H1 (cell line): ENCODE measurements around the gene POLN. TPM values are rescaled to one million over a fixed set of nuclear protein-coding genes. Genes with fewer than 3 reads are reported as not detected.

Experiments
- CTCF ChIA-PET: fragments of 300-600 bp; sonication (Branson Sonifier 250); formaldehyde crosslinking; loops from one replicate; lab custom pipeline; 2021; ENCODE audit not compliant: partially characterized antibody; lab: Charles Lee
- POLR2A ChIA-PET: fragments of 300-600 bp; sonication (Branson Sonifier 250); formaldehyde crosslinking; loops from one replicate; lab custom pipeline; 2021; ENCODE audit warnings: inconsistent platforms; ENCODE audit not compliant: partially characterized antibody; lab: Charles Lee
- DNase-seq, 2 experiments: peaks; one replicate each; pipeline versions ENCODE4 v3.0.0 to v3.0.0-alpha.2; 2010 to 2022; ENCODE audit warnings: low spot score in 2 of 2, low read depth in 1 of 2, mixed read lengths in 1 of 2
- FAIRE-seq: peaks from 2 replicates; lab custom pipeline; 2011; peaks lifted over from hg19 to GRCh38; lab: Jason Lieb, UNC
- H2AFZ ChIP-seq: 2 replicates; pipeline ENCODE4 v1.8.1; 2012; ENCODE audit warnings: low read length, inconsistent platforms
- H2AK5ac ChIP-seq: 2 replicates; pipeline ENCODE4 v1.6.1; 2013; ENCODE audit warnings: low read depth, low read length
- H2BK120ac ChIP-seq: replicated peaks from 2 replicates; pipeline ENCODE3; 2013; ENCODE audit warnings: low read depth, low read length, inconsistent platforms
- H2BK12ac ChIP-seq: 2 replicates; pipeline ENCODE4 v1.6.1; 2013; ENCODE audit warnings: low read depth, low read length
- H2BK15ac ChIP-seq: 2 replicates; pipeline ENCODE4 v1.6.1; 2013; ENCODE audit warnings: low read length
- H2BK20ac ChIP-seq: 2 replicates; pipeline ENCODE4 v1.6.1; 2013; ENCODE audit warnings: low read length
- H2BK5ac ChIP-seq: 2 replicates; pipeline ENCODE4 v1.6.1; 2013; ENCODE audit warnings: low read depth, low read length
- H3K14ac ChIP-seq: 2 replicates; pipeline ENCODE4 v1.6.1; 2013; ENCODE audit warnings: inconsistent platforms; ENCODE audit not compliant: insufficient read length
- H3K18ac ChIP-seq: 2 replicates; pipeline ENCODE4 v1.6.1; 2013; ENCODE audit warnings: low read length; ENCODE audit errors: extremely low read depth
- H3K23ac ChIP-seq: 2 replicates; pipeline ENCODE4 v1.6.1; 2013; ENCODE audit warnings: inconsistent platforms; ENCODE audit not compliant: insufficient read length
- H3K23me2 ChIP-seq: 2 replicates; pipeline ENCODE4 v1.6.1; 2013; ENCODE audit warnings: low read depth, low read length
- H3K27ac ChIP-seq: 2 replicates; pipeline ENCODE4 v1.6.1; 2011; ENCODE audit warnings: low read depth, low read length, inconsistent platforms
- H3K27me3 ChIP-seq, 4 experiments: replicated peaks in 1 of 4; 1 replicate in 1 of 4; 2 replicates in 3 of 4; pipeline versions ENCODE4 v1.6.1 to v1.8.1; 2011 to 2013; ENCODE audit warnings: low read length in 3 of 4, mild to moderate bottlenecking in 3 of 4, inconsistent platforms in 2 of 4, mixed read lengths in 2 of 4, moderate library complexity in 1 of 4; ENCODE audit not compliant: control insufficient read depth in 3 of 4, insufficient read depth in 3 of 4; ENCODE audit errors: extremely low read depth in 1 of 4
- H3K36me3 ChIP-seq, 4 experiments: 2 replicates each; pipeline versions ENCODE4 v1.6.1 to v1.8.1; 2011 to 2013; ENCODE audit warnings: mild to moderate bottlenecking in 4 of 4, low read length in 3 of 4, moderate library complexity in 2 of 4, control low read depth in 1 of 4, inconsistent platforms in 1 of 4; ENCODE audit not compliant: insufficient read depth in 4 of 4, control insufficient read depth in 2 of 4
- H3K4ac ChIP-seq: replicated peaks from 2 replicates; pipeline ENCODE3; 2013; ENCODE audit warnings: low read length, low read depth, mixed read lengths, inconsistent platforms; ENCODE audit not compliant: insufficient read length
- H3K4me1 ChIP-seq, 4 experiments: replicated peaks in 1 of 4; 1 replicate in 1 of 4; 2 replicates in 3 of 4; pipeline versions ENCODE4 v1.6.1 to v1.8.1; 2011 to 2013; ENCODE audit warnings: low read length in 3 of 4, inconsistent platforms in 2 of 4, mixed read lengths in 1 of 4; ENCODE audit not compliant: insufficient read depth in 4 of 4, control insufficient read depth in 3 of 4
- H3K4me2 ChIP-seq, 2 experiments: 2 replicates each; pipeline versions ENCODE4 v1.6.1 to v1.8.1; 2011 to 2013; ENCODE audit warnings: low read depth in 2 of 2, low read length in 2 of 2, control low read depth in 1 of 2, inconsistent platforms in 1 of 2, mild to moderate bottlenecking in 1 of 2; ENCODE audit not compliant: insufficient read depth in 1 of 2
- H3K4me3 ChIP-seq, 4 experiments: fragments of 200-600, 300-600 bp in 1 of 4; sonication (generic), shearing (Covaris generic), sonication (Bioruptor Twin) in 1 of 4; 2 replicates each; pipeline versions ENCODE4 v1.5.1 to v1.8.1; 2011 to 2016; ENCODE audit warnings: low read length in 4 of 4, low read depth in 3 of 4, control low read depth in 2 of 4, inconsistent platforms in 2 of 4, mild to moderate bottlenecking in 2 of 4, mixed read lengths in 1 of 4, moderate library complexity in 1 of 4; ENCODE audit not compliant: insufficient read depth in 2 of 4; ENCODE audit errors: extremely low read depth in 1 of 4
- H3K56ac ChIP-seq: replicated peaks from 2 replicates; pipeline ENCODE3; 2013; ENCODE audit warnings: low read depth, mild to moderate bottlenecking, mixed read lengths, low read length, inconsistent platforms; ENCODE audit not compliant: insufficient read length
- H3K79me1 ChIP-seq: 2 replicates; pipeline ENCODE4 v1.6.1; 2013; ENCODE audit warnings: low read depth, low read length, control low read depth
- H3K79me2 ChIP-seq, 2 experiments: 2 replicates each; pipeline versions ENCODE4 v1.6.1 to v1.8.1; 2012 to 2013; ENCODE audit warnings: low read length in 2 of 2, mild to moderate bottlenecking in 2 of 2, inconsistent platforms in 1 of 2; ENCODE audit not compliant: insufficient read depth in 2 of 2, control insufficient read depth in 1 of 2
- H3K9ac ChIP-seq, 4 experiments: replicated peaks in 1 of 4; 1 replicate in 1 of 4; 2 replicates in 3 of 4; pipeline versions ENCODE4 v1.6.1 to v1.8.1; 2011 to 2013; ENCODE audit warnings: low read depth in 3 of 4, low read length in 3 of 4, control low read depth in 2 of 4, mild to moderate bottlenecking in 2 of 4, moderate library complexity in 2 of 4, inconsistent platforms in 1 of 4; ENCODE audit errors: extremely low read depth in 1 of 4
- H3K9me3 ChIP-seq, 2 experiments: 2 replicates each; pipeline versions ENCODE4 v1.6.1 to v1.8.1; 2012 to 2013; ENCODE audit warnings: mild to moderate bottlenecking in 2 of 2, moderate library complexity in 2 of 2, control low read depth in 1 of 2, inconsistent platforms in 1 of 2, low read depth in 1 of 2, low read length in 1 of 2, mixed read lengths in 1 of 2; ENCODE audit not compliant: insufficient read depth in 2 of 2
- H4K20me1 ChIP-seq, 2 experiments: replicated peaks in 1 of 2; 2 replicates each; pipeline versions ENCODE3 to v1.8.1; 2011 to 2013; ENCODE audit warnings: inconsistent platforms in 2 of 2, low read length in 2 of 2, mild to moderate bottlenecking in 1 of 2; ENCODE audit not compliant: insufficient read depth in 2 of 2, control insufficient read depth in 1 of 2
- H4K5ac ChIP-seq: 2 replicates; pipeline ENCODE4 v1.6.1; 2013; ENCODE audit warnings: low read length, low read depth, mixed read lengths, inconsistent platforms; ENCODE audit not compliant: insufficient read length
- H4K8ac ChIP-seq: 2 replicates; pipeline ENCODE4 v1.8.0; 2013; ENCODE audit warnings: mild to moderate bottlenecking, moderate library complexity, low read length, inconsistent platforms; ENCODE audit not compliant: insufficient read depth; ENCODE audit errors: extremely low read depth
- H4K91ac ChIP-seq: replicated peaks from 2 replicates; pipeline ENCODE3; 2013; ENCODE audit warnings: low read length, mixed read lengths, inconsistent platforms; ENCODE audit not compliant: insufficient read length
- CREB1 ChIP-seq: IDR thresholded peaks from 2 replicates; pipeline ENCODE4 v1.6.1; 2012; ENCODE audit warnings: inconsistent platforms
- RXRA ChIP-seq: IDR thresholded peaks from 2 replicates; pipeline ENCODE4 v1.6.1; 2011; ENCODE audit warnings: low read depth, mild to moderate bottlenecking, low read length, moderate library complexity; ENCODE audit not compliant: insufficient read depth
- SIN3A ChIP-seq, 2 experiments: IDR thresholded peaks in 1 of 2; conservative IDR thresholded peaks in 1 of 2; 2 replicates each; pipeline ENCODE4 v1.6.1; 2011 to 2012; ENCODE audit warnings: low read length in 2 of 2, improper control_type of control experiment in 1 of 2, low read depth in 1 of 2, mild to moderate bottlenecking in 1 of 2
- SP4 ChIP-seq: IDR thresholded peaks from 2 replicates; pipeline ENCODE4 v1.6.1; 2012; ENCODE audit warnings: low read length, inconsistent platforms
- SRF ChIP-seq: IDR thresholded peaks from 2 replicates; pipeline ENCODE4 v1.6.1; 2011; ENCODE audit warnings: mild to moderate bottlenecking, low read depth, low read length, moderate library complexity
- WGBS, 2 experiments: shearing (Covaris generic) in 1 of 2; methylation state at CpG; one replicate each; pipeline versions ENCODE4 v1.1.6 to v1.1.7; 2013 to 2015; ENCODE audit warnings: low lambda C conversion rate in 2 of 2, mixed read lengths in 2 of 2, inconsistent platforms in 1 of 2, low coverage in 1 of 2, missing lambda C conversion rate in 1 of 2; ENCODE audit not compliant: insufficient replicate concordance in 2 of 2, insufficient coverage in 1 of 2, insufficient read length in 1 of 2; ENCODE audit errors: extremely low coverage in 1 of 2, missing lambda C conversion rate in 1 of 2; 5-methylcytosine and 5-hydroxymethylcytosine counted together
- polyA plus RNA-seq, 7 experiments: library from polyadenylated mRNA; depleted of rRNA in 3 of 7; stranded (reverse) in 5 of 7; unstranded in 2 of 7; fragments of >200 nt in 5 of 7; fragments of 200-250 nt in 2 of 7; gene quantifications; 1 replicate in 5 of 7; 2 replicates in 1 of 7; 4 replicates in 1 of 7; pipeline versions ENCODE4 v1.2.1 to v1.2.3, GENCODE V29; 2011 to 2013; ENCODE audit warnings: missing spikeins in 2 of 7, mixed read lengths in 2 of 7
- total RNA-seq: library from RNA; stranded (reverse); fragmentation: NEBNext Ultra II Directional; extraction: Animal tissue kit (Norgen Biotek cat#: 25700); gene quantifications from 2 replicates; pipeline ENCODE4 v1.2.1, GENCODE V29; 2021
- TF ChIP-seq, protein P1 (sequence below), 3 experiments: IDR thresholded peaks; 1 replicate in 2 of 3; 2 replicates in 1 of 3; pipeline versions ENCODE4 v1.5.1 to v1.6.1; 2011; ENCODE audit warnings: low read length in 3 of 3, mild to moderate bottlenecking in 3 of 3, inconsistent platforms in 2 of 3, low read depth in 1 of 3, moderate library complexity in 1 of 3; ENCODE audit not compliant: insufficient read depth in 1 of 3; ENCODE audit errors: control extremely low read depth in 1 of 3
- TF ChIP-seq, protein P2 (sequence below): IDR thresholded peaks from 2 replicates; pipeline ENCODE4 v1.6.1; 2012; ENCODE audit warnings: inconsistent platforms

POLN gene
- total and polyA plus RNA-seq, 2 of the 8 experiments (the other 6 are each of a cell fraction or from before 2014, with no cell fraction given) = 0.98 to 1.5 TPM

DNA sequence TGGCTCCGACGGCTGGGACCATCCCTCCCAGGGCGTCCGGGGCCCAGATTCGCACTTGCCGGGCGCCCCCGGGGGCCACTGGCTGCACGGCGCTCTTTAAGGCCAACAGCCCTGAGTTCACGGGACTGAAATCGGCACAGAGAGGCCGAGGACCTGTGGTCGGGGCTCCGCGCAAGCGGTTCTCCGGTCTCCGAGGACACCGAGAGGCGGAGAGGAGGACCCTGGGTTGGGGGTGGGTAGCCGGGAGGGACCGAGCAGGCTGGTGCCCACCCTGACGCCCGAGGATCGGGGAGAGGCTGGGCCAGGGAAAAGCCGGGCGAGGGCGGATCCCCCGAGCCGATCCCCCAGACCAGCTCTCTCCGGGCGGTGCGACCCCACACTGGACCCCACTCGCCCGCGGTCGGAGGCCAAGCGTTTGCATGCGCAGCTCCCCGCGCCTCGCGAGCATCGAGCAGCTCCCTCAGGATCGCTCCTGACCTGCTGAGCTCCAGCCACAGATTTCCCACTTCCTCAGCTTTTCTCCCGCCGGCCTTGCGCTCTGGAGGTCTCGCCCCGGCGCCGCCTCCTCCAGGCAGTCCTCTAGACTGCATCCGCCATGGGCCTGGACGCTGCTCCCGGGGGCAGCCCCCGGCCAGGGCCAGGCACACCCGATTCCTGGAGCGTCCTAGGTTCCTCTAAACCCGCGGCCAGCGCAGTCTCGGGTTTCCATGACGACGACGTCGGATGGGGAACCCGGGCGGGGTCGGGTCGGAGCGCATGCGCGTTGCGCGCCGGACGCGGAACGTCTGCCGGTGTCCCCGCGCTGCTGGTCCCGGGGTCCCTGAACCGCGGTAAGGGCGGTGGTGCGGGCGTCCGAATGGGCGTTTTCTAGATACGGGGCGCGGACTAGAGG, 200.4 kb downstream of the POLN start:
- CTCF ChIA-PET = no interaction called here
- no peak overlapping the region for H3K27ac ChIP-seq
- 1% methylated on average over 49 of the region's 94 CpGs; no CpG with 5 or more reads in 1 of the 2 experiments for WGBS, 2 experiments
- TF ChIP-seq, protein P1, sequence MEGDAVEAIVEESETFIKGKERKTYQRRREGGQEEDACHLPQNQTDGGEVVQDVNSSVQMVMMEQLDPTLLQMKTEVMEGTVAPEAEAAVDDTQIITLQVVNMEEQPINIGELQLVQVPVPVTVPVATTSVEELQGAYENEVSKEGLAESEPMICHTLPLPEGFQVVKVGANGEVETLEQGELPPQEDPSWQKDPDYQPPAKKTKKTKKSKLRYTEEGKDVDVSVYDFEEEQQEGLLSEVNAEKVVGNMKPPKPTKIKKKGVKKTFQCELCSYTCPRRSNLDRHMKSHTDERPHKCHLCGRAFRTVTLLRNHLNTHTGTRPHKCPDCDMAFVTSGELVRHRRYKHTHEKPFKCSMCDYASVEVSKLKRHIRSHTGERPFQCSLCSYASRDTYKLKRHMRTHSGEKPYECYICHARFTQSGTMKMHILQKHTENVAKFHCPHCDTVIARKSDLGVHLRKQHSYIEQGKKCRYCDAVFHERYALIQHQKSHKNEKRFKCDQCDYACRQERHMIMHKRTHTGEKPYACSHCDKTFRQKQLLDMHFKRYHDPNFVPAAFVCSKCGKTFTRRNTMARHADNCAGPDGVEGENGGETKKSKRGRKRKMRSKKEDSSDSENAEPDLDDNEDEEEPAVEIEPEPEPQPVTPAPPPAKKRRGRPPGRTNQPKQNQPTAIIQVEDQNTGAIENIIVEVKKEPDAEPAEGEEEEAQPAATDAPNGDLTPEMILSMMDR (IDR thresholded peaks at IDR 0.05; ENCODE audit: control extremely low read depth in 1 of 3, insufficient read depth in 1 of 3, low read depth in 1 of 3, low read length in 3 of 3) = 0 out of 4 replicates have a peak, but pooled peaks of 1 of the 3 experiments have one; percentile 23
- TF ChIP-seq SRF = no peak
- TF ChIP-seq SP4 = no peak
- peak; percentile 52 to 69; a peak in 1 of 4 replicates for TF ChIP-seq SIN3A (conservative IDR thresholded peaks at IDR 0.05 in 1 of 2, IDR thresholded peaks at IDR 0.05 in 1 of 2; ENCODE audit: low read depth in 1 of 2, low read length in 2 of 2)
- TF ChIP-seq RXRA = no peak
- TF ChIP-seq, protein P2, sequence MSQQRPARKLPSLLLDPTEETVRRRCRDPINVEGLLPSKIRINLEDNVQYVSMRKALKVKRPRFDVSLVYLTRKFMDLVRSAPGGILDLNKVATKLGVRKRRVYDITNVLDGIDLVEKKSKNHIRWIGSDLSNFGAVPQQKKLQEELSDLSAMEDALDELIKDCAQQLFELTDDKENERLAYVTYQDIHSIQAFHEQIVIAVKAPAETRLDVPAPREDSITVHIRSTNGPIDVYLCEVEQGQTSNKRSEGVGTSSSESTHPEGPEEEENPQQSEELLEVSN = peak; percentile 45
- 0 out of 2 replicates have a peak, but pooled peaks have one; percentile 29 for TF ChIP-seq CREB1

More for the DNA sequence above, 200.4 kb downstream of the POLN start:
- Histone ChIP-seq H3K27me3 (peaks cover 21 to 52% (median 44%) of the 10 kb centered on the region in 4 experiments), H2BK15ac (no peak overlapping the region), H3K56ac (no peak overlapping the region), H2BK5ac (no peak overlapping the region), H3K4me2 (peak overlapping the region; percentile 47 to 73), H3K9ac (no peak overlapping the region), H3K4me3 (peak overlapping the region; percentile 48 to 72 (median 58)), H3K79me1 (no peaks in the 10 kb centered on the region), H3K36me3 (no peaks in the 10 kb centered on the region; a peak in 1 of 8 replicates), H2AFZ (no peak overlapping the region), H2BK120ac (no peak overlapping the region), H3K4ac (no peak overlapping the region), H3K79me2 (no peaks in the 10 kb centered on the region), H2AK5ac (no peak overlapping the region), H4K20me1 (peaks cover 0 to 10% of the 10 kb centered on the region in 2 experiments), H3K18ac (no peak overlapping the region; the same call in 1 of the 2 replicates), H3K9me3 (peaks cover 0 to 8% of the 10 kb centered on the region in 2 experiments; a peak in 1 of 4 replicates), H4K5ac (no peak overlapping the region), H4K8ac (peak overlapping the region; percentile 84; the same call in 1 of the 2 replicates), H3K4me1 (peaks cover 0 to 8% (median 3%) of the 10 kb centered on the region in 4 experiments; a peak in 5 of 7 replicates), H3K23ac (no peak overlapping the region), H3K14ac (no peak overlapping the region), H2BK12ac (no peak overlapping the region), H4K91ac (no peak overlapping the region), H2BK20ac (no peak overlapping the region), H3K23me2 (peaks cover 12% of the 10 kb centered on the region; the same call in 1 of the 2 replicates)
- FAIRE-seq = no peak
- POLR2A ChIA-PET = interaction anchor here (0.7 to 1.0 kb wide), 3 partner anchors 9 to 19 kb away, joined by 3 to 4 read pairs (median 3); no protein-coding TSS in a partner anchor
- peak; percentile 70 to 98 for DNase-seq
